RPMI7951 (cell line): ENCODE measurements around the gene RNF214. TPM values are rescaled to one million over a fixed set of nuclear protein-coding genes. Genes with fewer than 3 reads are reported as not detected.
"Not testable (repeated sequence)": the region's sequence is repeated elsewhere in the genome, so short reads cannot be mapped to it uniquely, and the experiment has no call there.

Source experiments
- DNase-seq: peaks from one replicate; pipeline ENCODE4 v3.0.0-alpha.2; 2012; ENCODE audit warnings: low read depth
- total RNA-seq: library from RNA; depleted of rRNA; stranded (reverse); fragments of >200 nt; shearing (Covaris generic); gene quantifications from 2 replicates; pipeline ENCODE4 v1.2.3, GENCODE V29; 2014

Gene RNF214
- total RNA-seq, 1 experiment from 2014 or later, result 7.1 TPM

- DNase-seq, result no peak
Observed at GRCh38 chr11:117230286-117230961, 2.0 kb upstream of the RNF214 start.

- no peak for DNase-seq
Observed at GRCh38 chr11:117230999-117231841, 1.3 kb upstream of the RNF214 start.

GRCh38 chr11:117231842-117232091 lies 704 bp upstream of the RNF214 start, which contains the start of gene PCSK7:
TSS of gene PCSK7 (minus strand) at chr11:117232073. CDS start at chr11:117229844, 2,229 bp downstream.
- DNase-seq, result no peak

DNA sequence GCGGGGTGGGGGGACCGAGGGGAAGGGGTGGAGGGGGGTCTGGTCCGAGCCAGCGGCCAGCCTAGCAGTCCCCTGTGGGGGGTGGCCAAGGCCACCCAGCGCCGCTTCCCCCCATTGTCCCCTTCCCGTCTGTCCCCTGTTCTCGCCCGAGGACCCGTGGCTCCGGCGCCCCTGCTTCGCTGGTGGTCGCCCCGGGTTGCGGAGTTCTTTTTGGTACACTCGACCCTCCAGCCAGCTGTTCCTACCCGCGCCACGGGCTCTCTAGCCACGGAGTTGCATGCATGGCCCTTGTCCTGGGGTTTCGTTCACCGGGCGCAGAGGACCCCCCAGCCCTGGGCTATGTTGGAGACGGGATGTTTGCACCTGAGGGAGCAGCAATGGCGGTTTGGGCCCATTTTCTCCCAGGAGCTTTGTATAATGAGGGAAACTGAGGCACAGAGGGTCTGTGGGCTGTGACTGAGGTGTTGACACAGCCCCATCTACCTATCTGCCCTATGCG lies 489 bp downstream of the RNF214 start:
- DNase-seq, result no peak

GRCh38 chr11:117238221-117238620 lies 5.8 kb downstream of the RNF214 start:
- no peak for DNase-seq

- peak; percentile 63 for DNase-seq
Observed at GRCh38 chr11:117239295-117239694, 6.8 kb downstream of the RNF214 start.

DNA sequence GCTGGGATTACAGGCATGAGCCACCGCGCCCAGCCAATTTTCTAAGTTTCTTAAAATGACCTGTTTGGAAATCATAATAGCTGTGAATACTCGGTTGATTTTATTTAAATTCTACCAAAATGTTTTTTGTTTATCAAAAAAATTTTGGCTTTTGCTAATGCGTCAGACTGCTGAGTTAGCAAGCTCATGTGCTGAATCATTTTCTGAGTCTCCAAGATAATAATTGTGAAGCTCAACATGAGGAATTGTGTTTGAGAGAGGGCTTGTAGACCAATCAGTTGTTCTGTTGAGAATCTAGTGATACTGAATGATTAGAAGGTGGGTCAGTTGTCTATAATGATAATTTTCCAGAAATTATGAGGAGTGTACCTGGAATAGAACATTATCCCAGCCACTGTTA lies 15.9 kb downstream of the RNF214 start:
- no peak for DNase-seq

- no peak for DNase-seq
Observed at GRCh38 chr11:117249571-117249970, 17.1 kb downstream of the RNF214 start.

GRCh38 chr11:117251506-117251905 lies 19.0 kb downstream of the RNF214 start:
- no peak for DNase-seq

GRCh38 chr11:117255966-117256365 lies 23.5 kb downstream of the RNF214 start:
- no peak for DNase-seq

DNA sequence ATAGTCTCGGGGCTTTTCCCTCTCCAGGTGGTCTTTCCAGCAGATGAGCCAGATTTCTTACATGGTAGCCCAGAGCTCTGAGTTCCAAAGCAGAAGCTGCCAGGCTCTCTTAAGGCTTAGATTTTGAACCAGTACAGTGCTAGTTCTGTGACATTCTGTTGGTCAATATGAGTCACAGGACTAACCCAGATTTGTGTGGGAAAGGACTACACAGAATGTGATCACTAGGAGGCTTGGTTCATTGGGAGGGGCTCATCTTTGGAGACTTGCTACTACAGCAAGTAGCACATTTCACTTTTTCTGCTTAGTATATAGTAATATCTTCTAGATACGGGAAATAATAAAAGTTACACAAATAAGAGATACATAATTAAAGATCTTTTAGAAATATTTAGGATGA lies 24.1 kb downstream of the RNF214 start:
- DNase-seq, result peak; percentile 27

- DNase-seq, result no peak
Observed at GRCh38 chr11:117258576-117258975, 26.1 kb downstream of the RNF214 start.

DNA sequence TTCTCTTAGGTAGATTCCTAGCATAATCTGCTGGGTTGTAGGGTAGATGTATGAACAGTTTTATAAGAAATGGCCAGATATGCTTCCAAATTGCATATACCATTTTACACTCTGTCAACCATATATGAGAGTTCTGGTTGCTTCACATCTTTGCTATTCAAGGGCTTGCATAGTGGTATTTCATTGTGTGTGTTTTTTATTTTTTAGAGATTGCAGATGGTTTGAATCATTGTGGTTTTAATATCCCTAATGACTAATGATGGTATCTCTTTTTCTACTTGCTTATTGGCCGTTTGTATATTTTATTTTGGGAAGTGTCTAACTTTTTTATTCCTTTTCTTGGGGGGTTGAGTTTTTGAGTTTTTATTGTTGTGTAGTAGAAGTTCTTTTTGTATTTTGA lies 26.9 kb downstream of the RNF214 start:
- peak; percentile 18 for DNase-seq

GRCh38 chr11:117264624-117265323 lies 32.3 kb downstream of the RNF214 start:
- DNase-seq, result not testable (repeated sequence)

GRCh38 chr11:117265745-117266144 lies 33.3 kb downstream of the RNF214 start:
- DNase-seq, result no peak

DNA sequence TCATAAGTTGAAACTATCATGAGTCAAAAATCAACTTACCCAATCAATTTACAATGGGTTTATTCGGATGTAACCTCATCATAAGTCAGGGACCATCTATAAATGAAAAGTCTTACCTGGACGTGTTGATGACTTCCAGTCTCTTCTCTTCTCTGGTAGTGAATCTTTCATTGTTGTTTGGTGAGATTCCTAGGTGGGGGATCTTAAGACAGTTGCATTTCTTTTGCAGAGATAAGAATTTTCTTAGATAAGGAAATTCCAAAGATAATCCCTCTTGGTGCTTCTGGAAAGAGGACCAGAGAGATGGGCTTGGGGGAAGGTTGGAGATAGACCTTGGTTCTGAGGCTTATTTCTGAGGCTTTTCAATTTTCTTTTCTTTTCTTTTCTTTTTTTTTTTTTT lies 37.4 kb downstream of the RNF214 start:
- DNase-seq, result no peak

GRCh38 chr11:117271208-117271607 lies 38.7 kb downstream of the RNF214 start:
- DNase-seq, result no peak

DNA sequence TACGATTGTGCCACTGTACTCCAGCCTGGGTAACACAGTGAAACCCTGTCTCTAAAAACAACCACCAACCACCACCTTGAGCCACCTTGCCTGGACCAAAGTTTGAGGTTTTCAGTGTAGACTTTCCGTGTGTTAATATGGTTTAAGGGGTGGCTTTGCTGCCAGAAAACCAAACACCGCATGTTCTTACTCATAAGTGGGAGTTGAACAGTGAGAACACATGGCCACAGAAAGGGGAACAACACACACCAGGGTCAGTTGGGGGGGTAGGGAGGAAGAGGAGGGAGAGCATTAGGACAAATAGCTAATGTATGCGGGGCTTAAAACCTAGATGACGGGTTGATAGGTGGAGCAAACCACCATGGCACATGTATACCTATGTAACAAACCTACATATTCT lies 39.7 kb downstream of the RNF214 start:
- DNase-seq, result not testable (repeated sequence)

DNA sequence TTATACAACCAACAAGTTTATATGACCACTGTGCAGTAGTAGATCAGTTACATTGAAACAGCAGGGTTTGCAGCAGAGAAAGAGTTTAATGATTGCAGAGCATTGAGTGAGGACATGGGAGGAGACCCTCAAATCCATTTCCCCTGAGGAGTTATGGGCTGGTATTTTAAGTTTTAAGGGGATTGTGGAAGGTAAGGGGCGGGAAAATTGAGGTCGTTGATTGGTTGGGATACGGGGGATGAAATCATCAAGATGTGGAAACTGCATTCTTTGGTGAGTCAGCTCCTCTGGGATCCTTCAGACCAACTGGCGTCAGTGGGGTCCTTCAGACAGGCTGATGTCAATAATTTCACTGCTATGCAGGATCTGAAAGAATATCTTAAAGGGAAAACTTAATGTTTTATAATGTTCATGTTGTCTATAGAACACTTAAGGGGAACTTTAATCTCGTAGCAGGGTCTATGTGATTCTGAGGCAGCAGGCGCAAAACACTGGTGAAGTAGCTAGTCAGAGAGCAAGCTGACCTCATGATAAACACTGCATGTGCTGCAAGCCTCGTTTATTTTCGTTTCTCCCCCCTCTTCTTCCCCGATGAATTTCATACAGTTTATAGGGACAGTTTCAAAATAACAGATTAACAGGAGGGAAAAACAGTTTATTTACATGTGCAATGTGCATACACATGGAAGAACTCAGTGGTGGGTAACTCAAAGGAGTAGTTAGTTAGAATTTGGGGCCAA lies 41.2 kb downstream of the RNF214 start:
- peak; percentile 75 for DNase-seq

GRCh38 chr11:117278347-117278746 lies 45.9 kb downstream of the RNF214 start:
- no peak for DNase-seq

- no peak for DNase-seq
Observed at GRCh38 chr11:117279711-117280376, 47.4 kb downstream of the RNF214 start.
